Measurements from ENCODE around the gene ZNF492. TPM values are rescaled to one million over a fixed set of nuclear protein-coding genes. Genes with fewer than 3 reads are reported as not detected.
"Not testable (repeated sequence)": the region's sequence is repeated elsewhere in the genome, so short reads cannot be mapped to it uniquely, and the experiment has no call there.

The ZNF492 gene
- not detected in 2 replicates for total RNA-seq (2022)
- Bru-seq, nascent RNA = not detected
- BruChase-seq, experiment 1, labeled RNA remaining after a 2-hour chase = not detected
- not detected for BruChase-seq, experiment 2, labeled RNA remaining after a 6-hour chase
- long read RNA-seq = 0 reads

GRCh38 chr19:22633706-22634449 lies at the start of gene ZNF492:
Gene ZNF492, plus strand, starts transcription at chr19:22634324. Its CDS starts 19,076 bp downstream, at chr19:22653400.
- H3K36me3 Mint-ChIP-seq (ENCODE audit: insufficient read depth, unreplicated experiment); H3K27ac Mint-ChIP-seq (ENCODE audit: unreplicated experiment); H3K4me1 Mint-ChIP-seq (ENCODE audit: low read depth, unreplicated experiment); H3K36me3 ChIP-seq (ENCODE audit: control insufficient read depth, insufficient read depth, low read length); H3K27me3 ChIP-seq (replicated peaks; ENCODE audit: control insufficient read depth, insufficient read depth, low read length); H3K4me1 ChIP-seq; H3K9me3 ChIP-seq; H3K4me3 ChIP-seq (ENCODE audit: low read depth, low read length); CTCF ChIA-PET; POLR2A ChIA-PET; DNase-seq; H3K4me3 Mint-ChIP-seq (ENCODE audit: unreplicated experiment); intact Hi-C loops (cut with micrococcal nuclease; ENCODE audit: unreplicated experiment); H3K9me3 Mint-ChIP-seq (ENCODE audit: unreplicated experiment); H3K27me3 Mint-ChIP-seq (ENCODE audit: insufficient read depth, unreplicated experiment); BruUV-seq (replicated peaks): not testable (repeated sequence)

DNA sequence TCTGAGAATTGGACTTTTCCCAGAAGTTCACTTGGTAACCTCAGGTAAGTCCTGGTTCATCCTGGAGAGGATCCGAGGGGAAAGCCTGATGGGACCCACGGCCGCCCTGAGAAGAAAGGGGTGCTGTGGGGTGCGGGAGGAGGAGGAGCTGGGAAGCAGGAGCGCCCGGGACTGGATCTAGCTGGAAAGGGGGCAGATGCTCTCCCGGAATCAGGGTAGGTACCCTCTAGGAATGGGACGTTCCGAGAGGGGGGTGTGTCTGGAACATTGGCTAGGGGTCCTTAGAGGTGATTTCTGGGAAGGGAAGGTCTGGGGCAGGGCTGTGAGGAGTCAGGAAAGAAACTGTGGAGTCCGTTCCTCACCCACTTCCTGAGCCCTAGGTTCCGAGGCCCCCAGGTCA lies 38.7 kb upstream of the ZNF492 start:
- Mint-ChIP-seq H3K27ac (ENCODE audit: unreplicated experiment) (no peak overlapping the region), H3K36me3 (ENCODE audit: insufficient read depth, unreplicated experiment) (no peaks in the 10 kb centered on the region), H3K9me3 (ENCODE audit: unreplicated experiment) (peaks cover 35% of the 10 kb centered on the region), H3K4me3 (ENCODE audit: unreplicated experiment) (no peak overlapping the region), H3K27me3 (ENCODE audit: insufficient read depth, unreplicated experiment) (no peaks in the 10 kb centered on the region), H3K4me1 (ENCODE audit: low read depth, unreplicated experiment) (no peaks in the 10 kb centered on the region)
- no peaks in the 10 kb centered on the region for H3K27me3 ChIP-seq (replicated peaks; ENCODE audit: control insufficient read depth, insufficient read depth, low read length)
- H3K9me3 ChIP-seq = no peaks in the 10 kb centered on the region
- no peak for TF ChIP-seq CTCF (IDR thresholded peaks at IDR 0.05; ENCODE audit: insufficient read depth in 1 of 2, low read depth in 1 of 2, low read length in 1 of 2, severe bottlenecking in 1 of 2, unreplicated experiment in 1 of 2)
- no peaks in the 10 kb centered on the region for H3K36me3 ChIP-seq (ENCODE audit: control insufficient read depth, insufficient read depth, low read length)
- no TSS peak for BruUV-seq (replicated peaks)
- intact Hi-C loops (cut with micrococcal nuclease; ENCODE audit: unreplicated experiment) = no loop called here
- no peak for DNase-seq
- no peak overlapping the region for H3K4me3 ChIP-seq (ENCODE audit: low read depth, low read length)
- CTCF ChIA-PET = no interaction called here
- POLR2A ChIA-PET = no interaction called here
- H3K4me1 ChIP-seq = no peaks in the 10 kb centered on the region

DNA sequence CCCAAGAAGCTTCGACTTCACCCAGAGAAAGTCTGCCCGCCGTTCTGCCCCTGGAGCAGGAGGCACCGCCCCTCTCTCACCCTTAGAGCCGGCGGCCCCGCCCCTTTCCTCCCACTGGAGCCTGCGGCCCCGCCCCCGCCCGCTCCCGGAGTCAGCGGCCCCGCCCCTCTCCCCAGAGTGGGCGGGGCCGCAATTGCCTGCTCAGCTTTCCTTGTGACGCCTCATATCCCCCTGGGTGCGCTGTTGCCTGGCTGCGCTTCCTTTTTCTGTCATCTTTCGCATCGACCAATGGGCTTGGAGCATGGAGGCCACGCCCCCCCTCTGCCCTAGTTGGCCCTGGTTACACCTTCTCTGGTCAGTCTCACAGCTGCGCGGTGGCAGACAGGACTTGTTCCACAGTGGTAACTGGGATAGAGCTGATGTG lies 38.2 kb upstream of the ZNF492 start:
- no peaks in the 10 kb centered on the region for H3K9me3 ChIP-seq

More for the DNA sequence above, 38.2 kb upstream of the ZNF492 start:
- Mint-ChIP-seq H3K36me3 (ENCODE audit: insufficient read depth, unreplicated experiment) (no peaks in the 10 kb centered on the region), H3K27ac (ENCODE audit: unreplicated experiment) (no peak overlapping the region), H3K9me3 (ENCODE audit: unreplicated experiment) (peaks cover 35% of the 10 kb centered on the region), H3K4me1 (ENCODE audit: low read depth, unreplicated experiment) (no peaks in the 10 kb centered on the region), H3K27me3 (ENCODE audit: insufficient read depth, unreplicated experiment) (no peaks in the 10 kb centered on the region), H3K4me3 (ENCODE audit: unreplicated experiment) (no peak overlapping the region)
- ChIA-PET CTCF (no interaction called here), POLR2A (no interaction called here)
- TF ChIP-seq CTCF (IDR thresholded peaks at IDR 0.05; ENCODE audit: insufficient read depth in 1 of 2, low read depth in 1 of 2, low read length in 1 of 2, severe bottlenecking in 1 of 2, unreplicated experiment in 1 of 2) = no peak
- Histone ChIP-seq H3K4me3 (ENCODE audit: low read depth, low read length) (no peak overlapping the region), H3K27me3 (replicated peaks; ENCODE audit: control insufficient read depth, insufficient read depth, low read length) (no peaks in the 10 kb centered on the region), H3K4me1 (no peaks in the 10 kb centered on the region), H3K36me3 (ENCODE audit: control insufficient read depth, insufficient read depth, low read length) (no peaks in the 10 kb centered on the region)
- intact Hi-C loops (cut with micrococcal nuclease; ENCODE audit: unreplicated experiment) = no loop called here
- BruUV-seq (replicated peaks) = no TSS peak
- DNase-seq = no peak
